SK-N-DZ (cell line): ENCODE measurements around the gene OR8J1. TPM values are rescaled to one million over a fixed set of nuclear protein-coding genes. Genes with fewer than 3 reads are reported as not detected.
"Not testable (repeated sequence)": the region's sequence is repeated elsewhere in the genome, so short reads cannot be mapped to it uniquely, and the experiment has no call there.

Experiments
- DNase-seq: peaks from one replicate; pipeline ENCODE4 v3.0.0-alpha.2; 2015; ENCODE audit warnings: low spot score
- polyA plus RNA-seq, 2 experiments: library from polyadenylated mRNA; depleted of rRNA; stranded (reverse); fragments of >200 nt; gene quantifications; 2 replicates each; pipeline ENCODE4 v1.2.3, GENCODE V29; 2014

Gene OR8J1, protein sequence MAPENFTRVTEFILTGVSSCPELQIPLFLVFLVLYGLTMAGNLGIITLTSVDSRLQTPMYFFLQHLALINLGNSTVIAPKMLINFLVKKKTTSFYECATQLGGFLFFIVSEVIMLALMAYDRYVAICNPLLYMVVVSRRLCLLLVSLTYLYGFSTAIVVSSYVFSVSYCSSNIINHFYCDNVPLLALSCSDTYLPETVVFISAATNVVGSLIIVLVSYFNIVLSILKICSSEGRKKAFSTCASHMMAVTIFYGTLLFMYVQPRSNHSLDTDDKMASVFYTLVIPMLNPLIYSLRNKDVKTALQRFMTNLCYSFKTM
- not detected in 2 replicates for polyA plus RNA-seq (2014; cell fraction: cytosol; rRNA removed)
- polyA plus RNA-seq (2014; cell fraction: nucleus; rRNA removed), result not detected in 2 replicates

DNA sequence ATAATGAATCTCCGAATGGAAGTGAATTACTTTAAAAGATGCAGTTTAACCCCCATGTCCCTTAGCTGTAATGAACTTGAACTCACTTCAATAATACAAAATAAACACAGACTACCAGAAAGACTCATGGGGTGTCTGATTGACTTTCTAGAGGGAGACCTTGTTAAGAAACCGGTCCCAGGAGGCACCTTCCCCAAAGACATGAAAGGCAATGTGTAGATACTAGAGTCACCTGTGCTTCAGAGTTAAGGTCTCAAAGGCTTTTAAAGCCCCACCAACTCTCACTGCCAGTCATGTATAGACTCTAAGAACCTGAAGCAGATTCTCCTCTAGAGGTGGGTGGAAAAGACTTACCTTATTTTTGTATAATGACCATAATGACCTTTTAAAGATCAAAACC, at the start of gene OR8J1:
Gene OR8J1 (plus strand): TSS at position 301 of the 400 bp plus-strand sequence. CDS start 5,956 bp downstream, outside the sequence.
- no peak for DNase-seq

DNA sequence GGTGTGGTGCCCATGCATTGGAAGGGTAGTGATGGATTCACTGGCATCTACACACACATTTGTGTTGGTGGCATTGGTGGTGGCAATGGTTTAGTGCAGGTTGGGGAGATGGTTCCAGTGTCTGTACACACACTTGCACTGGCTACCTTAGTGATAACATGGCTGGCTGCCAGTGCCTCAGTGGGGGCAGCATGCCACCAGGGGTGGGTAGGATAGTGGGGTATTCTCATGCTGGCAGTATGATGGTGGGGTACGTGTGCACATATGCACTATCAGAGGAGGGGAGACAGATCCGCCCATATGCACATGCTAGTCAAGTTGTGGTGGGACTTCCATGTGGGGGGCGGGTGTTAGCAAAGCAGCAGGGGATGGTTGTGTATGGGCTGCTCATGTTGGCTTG, 46.3 kb upstream of the OR8J1 start:
- no peak for DNase-seq

DNA sequence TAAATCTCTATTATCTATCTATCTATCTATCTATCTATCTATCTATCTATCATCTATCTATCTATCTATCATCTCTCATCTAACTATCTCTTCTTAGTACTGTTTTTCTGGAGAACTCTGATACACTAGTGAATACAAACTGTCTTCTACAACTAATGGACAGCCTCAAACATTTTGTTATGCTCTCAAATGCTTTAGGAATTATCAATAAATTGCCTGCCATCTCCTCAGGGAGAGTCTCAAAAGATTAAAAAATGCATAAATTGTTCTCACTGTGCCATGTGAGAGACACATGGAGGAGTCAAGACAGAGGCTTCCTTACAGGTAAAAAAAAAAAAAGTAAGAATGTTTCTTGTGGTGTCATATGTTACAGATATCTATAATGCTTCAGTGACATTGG, 39.2 kb upstream of the OR8J1 start, which contains the start of gene OR8K3:
Gene OR8K3 (plus strand): TSS at position 301 of the 400 bp plus-strand sequence. CDS start 3,163 bp downstream, outside the sequence.
- DNase-seq, result no peak

DNA sequence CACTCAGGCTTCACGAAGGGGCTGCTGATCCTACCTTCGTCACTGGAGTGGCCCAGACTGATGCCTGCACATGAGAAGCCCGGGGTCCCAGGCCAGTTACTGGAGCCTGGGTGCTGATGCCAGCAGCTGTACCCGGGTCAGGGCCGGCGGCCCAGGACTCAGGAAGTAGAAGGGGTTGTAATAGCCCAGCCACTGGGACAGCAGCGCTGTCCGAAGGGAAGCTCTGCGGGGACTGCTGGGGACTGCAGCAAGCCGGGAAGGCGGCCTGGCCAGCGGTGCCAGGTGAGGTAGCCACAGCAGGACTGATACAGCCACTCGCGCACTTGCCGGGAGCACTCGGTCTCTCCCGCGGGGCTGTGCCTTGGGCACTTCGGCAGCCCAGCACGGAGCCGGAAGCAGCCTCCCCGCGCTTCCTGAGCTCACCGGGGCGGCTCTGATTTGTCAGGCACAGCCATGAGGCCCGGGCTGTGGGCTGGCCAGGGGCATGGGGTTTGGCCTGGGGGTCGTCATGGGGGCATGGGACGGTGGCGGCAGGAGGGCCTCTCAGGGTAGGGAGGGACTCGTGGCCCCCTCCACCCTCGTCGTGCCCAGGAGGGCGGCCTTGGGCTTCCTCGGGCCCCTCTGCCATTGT, 22.1 kb upstream of the OR8J1 start:
- no peak for DNase-seq

DNA sequence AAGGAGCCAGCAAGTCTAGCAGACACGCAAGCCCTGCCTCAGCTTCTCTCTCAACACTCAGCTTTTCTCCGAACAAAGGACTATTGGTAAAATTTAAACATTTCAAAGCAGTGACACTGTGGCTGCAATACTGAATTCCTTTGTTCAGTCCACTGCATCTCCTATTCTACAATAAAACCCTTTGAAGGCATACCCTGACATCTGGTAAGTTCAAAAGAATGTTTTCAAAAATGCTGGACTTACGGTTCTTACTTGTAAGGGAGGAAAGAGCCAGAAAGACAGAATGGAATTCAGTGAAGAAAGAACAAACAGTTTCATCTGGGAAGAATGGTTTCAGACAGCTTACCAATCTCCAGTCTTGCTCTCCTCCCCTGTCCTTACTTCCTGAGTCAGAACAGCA, 20.9 kb upstream of the OR8J1 start:
- DNase-seq, result no peak

DNA sequence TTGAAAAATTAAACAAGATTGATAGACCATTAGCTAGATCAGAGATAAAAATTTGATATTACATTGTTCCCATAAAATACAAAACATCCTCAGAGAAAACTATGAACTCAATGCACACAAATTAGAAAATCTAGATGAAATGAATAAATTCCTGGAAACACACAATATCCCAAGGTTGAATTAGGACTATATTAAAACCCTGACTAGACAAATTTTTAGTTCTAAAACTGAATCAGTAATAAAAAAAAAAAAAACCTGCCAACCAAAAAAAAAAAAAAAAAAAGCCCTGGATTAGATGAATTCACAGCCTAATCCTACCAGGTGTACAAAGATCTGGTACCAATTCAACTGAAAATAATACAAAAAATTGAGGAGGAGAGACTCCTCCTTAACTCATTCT, 13.8 kb upstream of the OR8J1 start:
- DNase-seq, result no peak

DNA sequence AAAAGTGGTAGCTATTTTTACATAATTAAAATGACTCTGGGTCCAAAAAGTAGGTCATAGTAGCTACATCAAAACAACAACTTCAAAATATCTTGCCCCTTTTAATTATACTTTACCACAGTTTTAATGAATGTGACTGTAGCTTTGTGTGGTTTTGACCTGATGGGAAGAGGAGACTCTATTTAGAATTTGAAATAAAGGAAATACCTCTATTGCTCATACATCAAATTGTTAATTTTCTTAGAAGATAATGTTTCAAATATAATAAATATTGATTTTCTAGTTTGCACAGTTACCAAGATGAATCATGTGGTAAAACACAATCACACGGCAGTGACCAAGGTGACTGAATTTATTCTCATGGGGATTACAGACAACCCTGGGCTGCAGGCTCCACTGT, 8.4 kb upstream of the OR8J1 start, which contains the start of gene OR8K1:
Gene OR8K1 (plus strand): TSS at position 301 of the 400 bp plus-strand sequence. CDS start 0 bp downstream, at position 301.
- no peak for DNase-seq

DNA sequence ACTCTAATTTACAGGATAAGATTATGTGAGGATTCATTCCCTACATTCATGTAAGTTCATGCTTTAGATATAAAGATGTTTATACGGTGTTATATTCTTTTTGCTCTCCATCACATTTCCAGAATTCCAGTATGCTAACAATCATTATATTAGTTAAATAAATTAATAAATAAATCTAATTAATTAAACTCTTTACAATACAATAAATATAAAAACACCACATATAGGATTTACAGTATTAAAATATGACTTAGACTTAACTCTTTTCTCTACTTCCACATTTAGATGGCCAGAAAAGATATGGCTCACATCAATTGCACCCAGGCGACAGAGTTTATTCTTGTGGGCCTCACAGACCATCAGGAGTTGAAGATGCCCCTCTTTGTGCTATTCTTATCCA, 21.2 kb downstream of the OR8J1 start, which contains the start of gene OR8U1:
Gene OR8U1 (plus strand): TSS at position 301 of the 400 bp plus-strand sequence. CDS start 0 bp downstream, at position 301.
- DNase-seq, result no peak

DNA sequence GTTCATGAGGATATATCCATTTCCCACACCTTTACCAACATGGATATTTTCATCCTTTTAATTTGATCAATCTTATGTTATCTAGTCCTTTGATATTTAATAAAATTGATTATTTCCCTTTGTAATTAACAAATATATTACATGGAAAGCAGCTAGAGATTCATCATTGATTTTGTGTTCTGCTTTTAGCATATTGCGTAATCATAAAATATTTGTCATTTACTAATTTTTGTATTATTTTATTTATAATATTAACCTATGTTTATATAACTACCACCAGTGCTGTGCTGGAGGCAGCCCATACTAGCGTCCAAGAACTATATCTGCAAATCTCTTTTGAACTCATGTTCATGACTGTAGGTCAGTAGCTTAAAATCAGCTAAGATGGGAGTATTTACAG, 26.0 kb downstream of the OR8J1 start:
- no peak for DNase-seq

DNA sequence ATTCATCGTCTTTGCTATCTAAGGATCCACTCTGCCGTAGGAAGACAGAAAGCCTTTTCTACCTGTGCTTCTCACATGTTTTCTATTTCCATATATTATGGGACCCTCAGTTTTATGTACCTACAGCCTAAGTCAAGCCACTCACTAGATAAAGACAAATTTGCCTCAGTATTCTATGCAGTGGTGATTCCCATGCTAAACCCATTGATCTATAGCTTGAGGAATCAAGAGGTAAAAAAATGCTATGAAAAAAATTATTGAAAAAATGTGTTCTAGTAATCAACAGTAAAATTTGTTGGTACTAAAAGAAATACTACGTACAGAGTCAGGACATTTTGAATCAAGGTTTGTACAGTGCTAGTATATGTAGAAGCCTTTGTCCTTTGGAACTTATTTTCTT, 40.3 kb downstream of the OR8J1 start:
- no peak for DNase-seq

DNA sequence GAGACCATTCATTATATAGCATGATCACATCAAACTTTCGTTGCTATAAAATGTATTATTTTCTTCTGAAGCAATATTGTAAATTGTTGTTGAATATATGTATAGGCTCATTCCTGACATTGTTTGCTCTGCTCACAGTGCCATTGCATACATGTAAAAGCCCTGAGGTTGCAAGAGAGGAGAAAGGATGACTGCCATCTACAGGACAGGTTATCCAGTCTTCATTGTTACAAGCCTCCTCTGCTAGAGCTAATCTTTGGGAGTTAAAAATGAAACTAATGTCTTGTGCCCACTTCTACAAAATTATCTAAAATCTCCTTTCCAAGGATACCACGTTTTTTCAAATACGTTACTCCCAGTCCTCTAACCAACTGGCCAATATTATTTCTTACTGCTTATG, 42.0 kb downstream of the OR8J1 start:
- no peak for DNase-seq

DNA sequence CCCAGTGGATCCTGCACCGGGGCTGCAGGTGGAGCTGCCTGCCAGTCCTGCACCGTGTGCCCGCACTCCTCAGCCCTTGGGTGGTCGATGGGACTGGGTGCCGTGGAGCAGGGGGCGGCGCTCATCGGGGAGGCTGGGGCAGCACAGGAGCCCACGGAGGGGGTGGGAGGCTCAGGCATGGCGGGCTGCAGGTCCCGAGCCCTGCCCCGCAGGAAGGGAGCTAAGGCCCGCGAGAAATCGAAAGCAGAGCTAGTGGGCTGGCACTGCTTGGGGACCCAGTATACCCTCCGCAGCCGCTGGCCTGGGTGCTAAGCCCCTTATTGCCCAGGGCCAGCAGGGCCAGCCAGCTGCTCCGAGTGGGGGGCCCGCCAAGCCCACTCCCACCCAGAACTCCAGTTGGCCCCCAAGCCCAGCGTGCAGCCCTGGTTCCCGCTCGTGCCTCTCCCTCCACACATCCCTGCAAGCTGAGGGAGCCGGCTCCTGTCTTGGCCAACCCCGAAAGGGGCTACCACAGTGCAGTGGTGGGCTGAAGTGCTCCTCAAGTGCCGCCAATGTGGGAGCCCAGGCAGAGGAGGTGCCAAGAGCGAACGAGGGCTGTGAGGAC, 47.9 kb downstream of the OR8J1 start:
- DNase-seq, result not testable (repeated sequence)

DNA sequence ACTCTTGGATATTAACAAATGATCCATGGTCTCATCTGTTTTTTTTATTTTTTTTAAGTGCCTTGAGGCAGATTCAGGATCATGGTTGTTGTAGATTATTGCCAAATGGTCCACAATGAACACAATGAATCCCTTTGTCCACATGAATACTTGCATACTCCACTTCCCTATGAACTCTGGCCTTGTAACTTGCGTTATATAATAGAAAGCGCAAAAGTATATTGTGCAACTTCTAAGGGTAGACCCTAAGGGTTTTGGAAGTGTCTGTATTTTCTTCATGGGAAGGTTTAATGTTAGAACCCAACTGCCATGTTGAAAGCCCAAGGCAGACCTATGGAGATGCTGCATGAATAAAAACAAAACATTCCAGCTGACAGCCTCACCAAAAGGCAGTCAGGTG, 50.3 kb downstream of the OR8J1 start:
- DNase-seq, result no peak

DNA sequence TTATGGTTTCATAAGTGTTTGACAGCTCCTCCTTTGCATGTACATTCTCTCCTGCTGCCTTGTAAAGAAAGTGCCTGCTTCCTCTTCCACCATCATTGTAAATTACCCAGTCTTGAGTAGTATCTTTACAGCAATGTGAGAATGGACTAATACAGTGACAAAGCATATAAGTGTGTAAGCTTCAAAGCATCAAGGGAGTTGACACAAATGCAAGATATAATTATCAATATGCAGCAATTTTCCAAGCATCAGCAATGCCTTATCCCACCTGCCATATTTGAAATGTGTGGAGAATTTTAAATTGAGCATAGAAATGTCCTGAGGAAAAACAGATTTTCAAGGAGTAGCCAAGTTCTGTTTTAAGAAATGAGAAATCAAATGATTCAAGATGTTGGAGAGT, 56.7 kb downstream of the OR8J1 start:
- no peak for DNase-seq
